NCI-H1417 treated with DMSO at 0.1 percent for 48 hours (cell line): ENCODE results near the gene CEACAM6.

Experiments
- DNase-seq: peaks from one replicate; lab custom pipeline; 2025; lab: John Stamatoyannopoulos, UW

CEACAM6 gene

DNA sequence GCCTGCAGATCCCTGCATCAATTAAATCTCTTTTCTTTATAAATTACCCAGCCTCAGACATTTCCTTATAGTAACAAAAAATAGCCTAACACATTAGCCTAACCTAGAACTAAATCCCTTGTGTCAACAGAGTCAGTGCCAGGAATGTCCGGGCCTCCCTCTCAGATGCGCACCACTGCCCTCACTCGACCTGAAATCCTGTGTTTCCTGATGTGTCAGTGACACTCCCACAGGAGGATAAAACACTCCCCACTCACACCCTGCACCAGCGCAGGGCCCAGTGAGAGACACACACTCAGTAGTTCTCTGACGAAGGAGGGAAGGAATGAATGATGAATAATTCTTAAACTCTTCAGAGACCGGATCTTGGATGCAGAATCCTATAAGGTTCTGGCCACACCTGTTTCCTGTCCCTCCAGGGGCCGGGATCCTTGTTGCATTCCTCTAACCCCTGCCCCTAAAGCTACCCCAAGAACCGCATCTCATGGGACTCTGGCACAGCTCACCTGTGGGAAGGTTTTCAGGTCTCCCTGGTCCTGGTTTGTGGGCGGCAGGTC lies 44.2 kb downstream of the CEACAM6 start:
- no peak for DNase-seq

DNA sequence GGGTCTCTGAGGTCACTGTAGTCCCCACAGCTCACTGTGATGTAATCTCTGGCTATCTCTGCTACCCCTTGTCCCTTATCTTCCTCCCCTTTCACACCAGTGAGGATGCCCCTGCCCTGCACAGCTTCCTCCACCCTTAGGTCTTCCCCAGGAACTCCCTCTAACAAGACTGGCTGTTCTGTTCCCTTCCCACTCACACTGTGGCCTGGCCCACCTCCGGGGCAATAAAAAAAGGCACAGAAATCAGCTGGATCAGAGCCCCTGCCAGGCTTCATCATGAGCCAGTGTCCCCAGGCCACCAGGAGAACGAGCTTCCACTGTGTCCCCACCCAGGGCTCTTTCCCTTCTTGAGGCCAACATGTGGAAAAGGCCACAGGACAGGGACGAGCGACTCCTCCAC lies 45.7 kb downstream of the CEACAM6 start:
- no peak for DNase-seq

DNA sequence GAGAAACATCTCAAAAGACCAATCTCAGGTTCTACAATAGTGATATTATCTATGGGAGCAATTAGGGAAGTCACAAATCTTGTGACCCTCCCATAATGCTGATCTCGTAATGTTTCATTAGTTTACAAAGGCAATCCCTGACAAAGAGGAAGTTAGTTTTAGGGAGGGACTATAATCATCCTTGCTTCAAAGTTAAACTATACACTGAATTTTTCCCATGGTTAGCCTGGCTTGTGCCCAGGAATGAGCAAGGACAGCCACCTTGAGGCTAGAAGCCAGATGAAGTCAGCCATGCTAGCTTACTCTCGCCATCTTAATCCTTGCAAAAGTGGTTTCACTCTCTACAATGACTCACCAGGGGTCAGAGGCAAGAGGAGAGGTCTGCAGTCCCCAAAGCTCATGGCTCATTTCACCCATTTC lies 46.5 kb downstream of the CEACAM6 start:
- DNase-seq, result no peak

DNA sequence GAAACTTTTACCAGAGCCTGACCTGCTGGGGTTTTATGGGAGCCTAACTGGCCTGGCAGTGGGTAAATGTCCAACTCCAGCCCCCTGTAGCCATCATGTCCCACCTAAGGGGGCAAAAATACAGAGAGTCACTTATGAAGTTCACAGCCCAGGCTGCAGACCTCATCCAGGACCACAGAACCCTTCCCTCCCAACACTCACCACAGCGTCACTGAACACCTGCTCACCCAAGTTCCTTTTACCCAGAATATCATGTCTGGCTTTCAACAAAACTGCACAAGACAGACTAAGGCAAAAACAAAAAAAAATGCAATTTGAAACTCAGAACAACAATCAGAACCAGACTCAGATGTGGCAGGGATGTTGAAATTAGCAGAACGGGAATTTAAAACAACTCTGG lies 47.4 kb downstream of the CEACAM6 start:
- no peak for DNase-seq

DNA sequence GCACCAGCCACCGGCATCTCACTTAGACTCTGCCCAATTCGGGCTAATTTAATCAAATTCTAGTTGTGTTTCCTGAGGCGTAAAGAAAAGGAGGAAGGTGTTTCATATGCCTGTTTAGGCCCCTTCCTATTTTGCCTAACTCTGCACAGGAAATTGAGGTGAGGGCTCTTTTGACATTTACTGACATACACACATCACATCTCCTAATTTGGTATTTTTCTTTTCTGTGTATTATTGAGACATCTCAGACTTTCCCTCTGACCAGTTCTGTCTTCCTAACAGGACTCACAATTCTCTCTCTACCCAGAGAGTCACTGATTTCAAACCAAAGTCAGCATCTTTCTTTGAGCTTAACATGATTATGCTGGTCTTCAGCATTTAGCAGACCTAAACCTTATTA lies 49.0 kb downstream of the CEACAM6 start:
- no peak for DNase-seq

DNA sequence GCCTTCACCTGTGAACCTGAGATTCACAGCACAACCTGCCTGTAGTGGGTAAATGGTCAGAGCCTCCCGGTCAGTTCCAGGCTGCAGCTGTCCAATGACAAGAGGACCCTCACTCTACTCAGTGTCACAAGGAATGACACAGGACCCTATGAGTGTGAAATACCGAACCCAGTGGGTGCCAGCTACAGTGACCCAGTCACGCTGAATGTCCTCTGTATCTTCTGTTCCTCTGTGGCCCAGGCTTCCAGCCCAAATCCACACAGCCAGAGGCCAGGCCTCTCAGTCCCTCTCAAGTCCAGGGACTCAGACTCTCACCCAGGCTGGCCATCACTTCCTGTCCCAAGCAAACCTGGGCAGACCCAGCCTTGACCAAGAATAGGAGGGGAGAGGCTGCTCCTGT lies 51.8 kb downstream of the CEACAM6 start:
- DNase-seq, result no peak

DNA sequence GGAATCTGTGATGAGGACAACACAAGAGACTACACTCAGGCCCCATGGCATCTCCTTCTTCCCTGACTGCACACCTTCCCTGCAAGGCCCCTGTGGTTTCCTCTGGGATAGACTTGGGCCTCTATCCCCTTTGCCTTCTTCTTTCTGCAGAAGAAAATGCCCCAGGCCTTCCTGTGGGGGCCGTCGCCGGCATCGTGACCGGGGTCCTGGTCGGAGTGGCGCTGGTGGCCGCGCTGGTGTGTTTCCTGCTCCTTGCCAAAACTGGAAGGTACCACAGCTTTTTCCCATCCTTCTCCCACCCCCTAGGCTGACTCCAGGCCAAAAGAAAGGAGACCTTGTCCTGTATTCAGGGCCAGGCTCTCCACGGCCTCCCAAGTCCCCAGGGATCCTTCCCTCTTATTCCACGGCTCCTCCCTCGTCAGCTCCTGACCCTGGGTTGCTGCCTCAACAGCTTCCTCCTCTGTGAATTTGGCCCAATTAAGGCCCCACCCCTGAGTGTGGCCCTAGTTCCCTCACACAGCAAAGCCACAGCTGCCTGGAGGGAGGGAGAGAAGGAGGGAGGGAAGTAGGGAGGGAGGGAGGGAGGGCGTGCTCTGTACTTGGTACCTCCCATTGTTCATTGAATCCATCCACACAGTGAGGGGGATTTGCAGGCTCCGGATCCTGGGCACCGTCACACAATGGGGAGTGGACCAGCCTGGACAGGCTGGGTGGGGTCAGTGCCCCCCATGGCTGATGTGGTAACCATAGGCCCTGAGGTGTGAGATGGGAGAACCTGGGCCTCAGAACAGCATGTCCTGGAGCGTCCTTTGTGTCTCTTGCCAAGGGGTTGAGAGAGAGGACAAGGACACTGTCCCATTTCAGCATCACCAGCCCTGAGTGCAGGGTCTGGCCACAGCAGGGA lies 53.6 kb downstream of the CEACAM6 start:
- no peak for DNase-seq

DNA sequence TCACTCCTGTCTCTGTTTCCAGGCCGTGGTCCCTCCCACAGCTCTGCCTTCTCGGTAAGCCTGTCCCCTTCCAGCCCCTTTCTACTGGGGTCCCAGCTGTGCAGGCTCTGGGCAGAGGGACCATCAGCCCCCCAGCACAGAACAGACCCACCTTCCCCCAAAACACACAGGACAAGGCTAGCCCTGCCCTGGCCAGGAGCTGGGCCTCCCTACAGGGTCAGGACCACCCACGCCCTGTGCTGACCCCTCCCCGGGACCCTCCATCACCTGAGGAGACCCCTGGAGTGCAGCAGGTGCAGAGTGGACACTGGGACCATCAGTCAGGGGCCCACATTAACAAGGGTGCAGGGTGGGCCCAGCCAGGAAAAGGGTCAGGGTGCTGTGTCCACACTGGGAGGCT lies 55.0 kb downstream of the CEACAM6 start:
- DNase-seq, result no peak

DNA sequence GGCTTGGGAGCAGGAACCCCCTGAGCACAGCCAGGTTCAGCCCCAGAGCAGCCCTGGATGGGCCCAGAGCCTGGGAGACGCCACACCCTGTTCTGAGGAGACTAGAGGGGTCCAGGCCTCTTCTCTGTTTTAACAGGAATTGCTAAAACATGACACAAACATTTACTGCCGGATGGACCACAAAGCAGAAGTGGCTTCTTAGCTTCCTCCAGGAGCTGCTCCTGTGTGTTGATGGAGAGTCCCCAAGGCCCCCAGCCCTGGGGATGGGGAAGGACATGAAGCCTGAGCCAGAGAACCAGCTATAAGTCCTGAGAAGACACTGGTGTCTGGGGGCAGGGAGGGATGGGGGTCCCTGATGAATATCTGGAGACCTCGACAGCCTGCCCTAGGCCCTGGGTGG lies 55.7 kb downstream of the CEACAM6 start:
- no peak for DNase-seq

DNA sequence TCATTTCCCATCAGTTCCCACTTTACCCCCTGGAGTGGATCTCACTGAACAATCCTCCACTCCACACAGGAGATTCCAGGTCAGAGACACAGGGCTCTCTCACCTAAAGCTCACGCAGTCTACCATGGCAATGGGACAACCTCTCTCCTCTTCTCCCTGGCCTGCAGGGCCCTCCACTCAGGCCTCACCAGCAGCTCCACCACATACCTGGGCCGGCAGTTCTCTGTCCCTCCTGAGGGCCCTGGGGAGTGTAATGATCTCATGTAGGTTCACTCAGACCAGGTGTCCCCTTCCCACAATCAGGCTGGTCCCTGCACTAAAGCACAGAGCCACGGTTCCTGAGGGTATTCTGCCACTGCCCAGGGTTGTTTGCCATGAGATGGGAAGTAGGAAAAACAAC lies 56.7 kb downstream of the CEACAM6 start:
- no peak for DNase-seq

DNA sequence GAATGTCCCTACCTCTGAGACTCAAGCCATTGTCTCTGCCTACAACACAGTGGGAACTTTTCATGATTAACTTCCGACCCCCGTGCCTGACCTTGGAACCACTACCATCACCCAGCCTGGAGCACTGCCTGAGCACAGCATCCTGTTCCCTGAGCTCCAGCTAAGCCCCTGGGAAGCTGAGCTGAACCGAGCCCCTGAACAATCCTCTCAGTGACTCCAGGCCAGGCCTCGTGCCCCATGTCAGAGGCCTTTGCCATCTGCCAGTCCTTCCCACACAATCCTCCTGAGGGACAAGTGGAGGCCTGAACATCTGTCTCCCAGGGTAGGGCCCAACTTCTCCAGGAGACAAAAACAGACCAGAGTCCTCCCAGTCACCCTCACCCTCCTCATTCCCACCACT lies 58.6 kb downstream of the CEACAM6 start:
- no peak for DNase-seq

DNA sequence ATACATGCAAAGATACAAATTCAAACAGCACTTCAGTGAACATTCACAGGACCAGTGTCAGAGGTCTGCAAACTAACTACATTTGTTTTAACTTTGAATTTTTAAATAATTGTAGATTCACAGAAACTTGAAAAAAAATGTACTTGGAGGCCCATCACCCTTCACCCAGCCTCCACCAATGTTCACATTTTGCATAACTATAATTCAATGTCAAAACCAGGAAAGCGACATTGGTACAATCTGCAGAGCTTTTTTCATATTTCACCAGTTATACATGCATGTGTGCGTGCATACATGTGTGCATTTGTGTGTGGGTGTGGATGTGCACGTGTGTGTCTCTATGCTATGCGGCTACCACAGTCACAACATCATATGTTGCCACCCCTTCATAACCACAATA lies 60.0 kb downstream of the CEACAM6 start:
- no peak for DNase-seq

DNA sequence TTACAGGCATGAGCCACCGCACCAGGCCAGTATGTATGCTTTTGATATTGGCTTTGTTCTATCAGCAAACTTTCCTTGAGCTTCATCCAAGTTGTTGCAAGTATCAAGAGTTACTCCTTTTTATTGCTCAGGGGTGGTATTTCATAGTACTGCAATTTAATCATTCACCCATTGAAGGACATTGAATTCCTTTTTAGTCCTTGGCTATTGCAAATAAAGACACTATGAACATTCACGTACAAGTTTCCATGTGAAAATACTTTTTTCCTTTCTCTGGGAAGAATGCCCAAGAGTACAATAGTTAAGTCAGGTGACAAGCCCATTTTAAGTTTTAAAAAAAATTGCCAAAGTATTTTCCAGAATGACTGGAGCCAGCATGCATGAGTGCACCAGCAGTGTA lies 61.4 kb downstream of the CEACAM6 start:
- no peak for DNase-seq

DNA sequence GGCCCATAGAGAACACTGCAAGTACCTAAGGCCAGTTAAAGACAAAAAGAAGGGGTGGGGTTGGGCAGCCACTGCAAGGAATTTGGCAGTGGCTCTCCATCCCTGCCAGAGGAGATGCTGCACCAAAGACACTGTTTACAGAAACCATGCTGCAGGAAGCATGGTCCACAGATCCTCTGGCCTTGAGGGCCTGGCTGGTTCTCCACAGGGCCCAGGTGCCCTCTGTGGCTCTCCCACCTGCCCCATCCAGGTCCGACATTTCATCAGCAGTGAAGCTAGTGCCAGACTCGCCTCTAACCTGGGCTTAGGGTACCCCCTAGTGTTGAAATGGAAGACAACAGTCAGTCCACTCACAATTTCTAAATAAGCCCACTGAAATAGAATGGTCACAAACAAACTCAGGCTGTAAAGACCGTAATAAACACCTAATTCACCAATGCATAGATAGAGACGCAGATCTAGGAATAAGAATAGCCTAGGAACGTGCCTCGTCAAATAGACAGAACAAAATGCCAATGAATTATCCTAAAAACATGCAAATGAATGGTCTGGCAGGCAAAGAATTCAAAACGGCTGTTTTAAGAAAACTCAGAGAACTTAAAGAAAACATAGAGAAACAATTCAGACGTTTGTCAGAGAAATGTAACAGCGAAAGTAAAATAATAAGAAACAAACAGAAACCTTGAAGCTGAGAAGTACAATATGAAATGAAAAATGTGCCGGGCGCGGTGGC lies 65.8 kb downstream of the CEACAM6 start:
- peak; percentile 15 for DNase-seq
